B cell (primary cell): ENCODE measurements around the gene DCAF15. TPM values are rescaled to one million over a fixed set of nuclear protein-coding genes. Genes with fewer than 3 reads are reported as not detected.
A peak's percentile ranks its signal among the peaks of the same experiment; 100 is the strongest.

ENCODE experiments used
- ATAC-seq: fragments of 200-7000 bp; cut with Tn5 transposase; one replicate; pipeline ENCODE4 v1.10.0; 2021; ENCODE audit warnings: low read depth, mild to moderate bottlenecking, moderate number of reproducible peaks, moderate library complexity
- CTCF ChIA-PET: fragments of 350-600 bp; sonication (Branson Sonifier 250); formaldehyde crosslinking; loops from one replicate; lab custom pipeline; 2021; ENCODE audit warnings: antibody characterized with exemption, inconsistent platforms; lab: Charles Lee
- POLR2A ChIA-PET: fragments of 350-600 bp; sonication (Branson Sonifier 250); formaldehyde crosslinking; loops from one replicate; lab custom pipeline; 2021; ENCODE audit warnings: antibody characterized with exemption; lab: Charles Lee
- DNase-seq: peaks from one replicate; pipeline ENCODE4 v3.0.0; 2013
- H2AFZ ChIP-seq: 2 replicates; pipeline ENCODE4 v1.6.1; 2012; ENCODE audit warnings: mild to moderate bottlenecking, low read depth, low read length; ENCODE audit not compliant: insufficient read depth, poor library complexity, severe bottlenecking
- H3K27ac ChIP-seq, 2 donors: 1 replicate in 1 of 2; 2 replicates in 1 of 2; pipeline ENCODE4 v1.5.1; 2012 to 2013; ENCODE audit warnings: low read length in 2 of 2, mild to moderate bottlenecking in 2 of 2, moderate library complexity in 1 of 2
- H3K27me3 ChIP-seq, 4 experiments: fragments of 200-600 bp in 1 of 4; sonication (generic) in 1 of 4; replicated peaks in 1 of 4; 1 replicate in 2 of 4; 2 replicates in 2 of 4; pipeline versions ENCODE4 v1.6.1 to v1.7.0; 2013 to 2016; ENCODE audit warnings: low read length in 3 of 4, mild to moderate bottlenecking in 2 of 4, mixed read lengths in 1 of 4, moderate library complexity in 1 of 4; ENCODE audit not compliant: insufficient read depth in 4 of 4, control insufficient read depth in 3 of 4; ENCODE audit errors: control extremely low read depth in 1 of 4
- H3K36me3 ChIP-seq, 2 experiments: replicated peaks in 1 of 2; 1 replicate in 1 of 2; 2 replicates in 1 of 2; pipeline versions ENCODE4 v1.6.1 to v1.7.1; 2013; ENCODE audit warnings: low read length in 1 of 2; ENCODE audit not compliant: insufficient read depth in 2 of 2, control insufficient read depth in 1 of 2; ENCODE audit errors: control extremely low read depth in 1 of 2, extremely low read depth in 1 of 2
- H3K4me1 ChIP-seq, 2 donors: fragments of 200-600 bp in 1 of 2; sonication (generic) in 1 of 2; 1 replicate in 1 of 2; 2 replicates in 1 of 2; pipeline versions ENCODE4 v1.5.1 to v1.6.1; 2013 to 2017; ENCODE audit warnings: low read length in 2 of 2; ENCODE audit not compliant: control insufficient read depth in 2 of 2, insufficient read depth in 2 of 2
- H3K4me2 ChIP-seq: replicated peaks from 2 replicates; pipeline ENCODE3; 2012; ENCODE audit warnings: mild to moderate bottlenecking, low read depth, low read length; ENCODE audit not compliant: poor library complexity, severe bottlenecking
- H3K4me3 ChIP-seq, 5 experiments: fragments of 200-600 bp in 1 of 5; sonication (generic) in 1 of 5; 1 replicate in 3 of 5; 2 replicates in 2 of 5; pipeline versions ENCODE4 v1.5.1 to v1.7.0; 2011 to 2016; ENCODE audit warnings: low read length in 4 of 5, mild to moderate bottlenecking in 4 of 5, low read depth in 2 of 5, control low read depth in 1 of 5, moderate library complexity in 1 of 5; ENCODE audit not compliant: insufficient read depth in 1 of 5; ENCODE audit errors: control extremely low read depth in 1 of 5, extremely low read depth in 1 of 5
- H3K79me2 ChIP-seq: fragments of 200-600 bp; sonication (generic); one replicate; pipeline ENCODE4 v1.6.0; 2016; ENCODE audit warnings: low read length; ENCODE audit not compliant: control insufficient read depth, insufficient read depth
- H3K9ac ChIP-seq: fragments of 200-600 bp; sonication (generic); 2 replicates; pipeline ENCODE4 v1.6.1; 2017; ENCODE audit warnings: mild to moderate bottlenecking, low read length, moderate library complexity
- H3K9me3 ChIP-seq, 3 donors: one replicate each; pipeline versions ENCODE4 v1.6.1 to v1.7.1; 2013; ENCODE audit warnings: low read length in 2 of 3; ENCODE audit not compliant: control insufficient read depth in 2 of 3, insufficient read depth in 1 of 3; ENCODE audit errors: control extremely low read depth in 1 of 3
- H4K20me1 ChIP-seq: 2 replicates; pipeline ENCODE4 v1.6.0; 2012; ENCODE audit warnings: mild to moderate bottlenecking, low read length; ENCODE audit not compliant: insufficient read depth, control insufficient read depth, poor library complexity, severe bottlenecking
- H3K27ac Mint-ChIP-seq: one replicate; pipeline ENCODE4 v1.8.0; 2021; ENCODE audit warnings: mixed read lengths
- H3K27me3 Mint-ChIP-seq: one replicate; pipeline ENCODE4 v1.8.0; 2021; ENCODE audit warnings: mixed read lengths
- H3K4me1 Mint-ChIP-seq: one replicate; pipeline ENCODE4 v1.8.0; 2021; ENCODE audit warnings: mixed read lengths
- H3K4me3 Mint-ChIP-seq: one replicate; pipeline ENCODE4 v1.8.0; 2021; ENCODE audit warnings: mixed read lengths
- H3K9me3 Mint-ChIP-seq: one replicate; pipeline ENCODE4 v1.8.0; 2022; ENCODE audit warnings: mixed read lengths; ENCODE audit not compliant: insufficient read depth
- CTCF ChIP-seq: fragments of 200-600 bp; IDR thresholded peaks from one replicate; pipeline ENCODE4 v1.8.0; 2022; ENCODE audit warnings: antibody characterized with exemption, mild to moderate bottlenecking
- EZH2 ChIP-seq: IDR thresholded peaks from 2 replicates; pipeline ENCODE4 v1.6.1; 2012; ENCODE audit warnings: borderline replicate concordance, low read depth, mild to moderate bottlenecking, moderate library complexity, low read length; ENCODE audit not compliant: insufficient read depth, poor library complexity, severe bottlenecking
- WGBS: methylation state at CpG from one replicate; pipeline ENCODE4 v1.1.5; 2013; ENCODE audit warnings: missing lambda C conversion rate; ENCODE audit not compliant: insufficient coverage; 5-methylcytosine and 5-hydroxymethylcytosine counted together
- intact Hi-C: fragments of 100-400 bp; cut with micrococcal nuclease; formaldehyde crosslinking; loops from one replicate; pipeline ENCODE4 v1.10.0; 2022
- polyA plus RNA-seq: library from polyadenylated mRNA; depleted of rRNA; stranded (reverse); fragments of >200 nt; gene quantifications from 2 replicates; pipeline ENCODE4 v1.2.3, GENCODE V29; 2012
- total RNA-seq, 2 donors: library from RNA; stranded (reverse); fragments of 120-200 nt in 1 of 2; gene quantifications; 1 replicate in 1 of 2; 2 replicates in 1 of 2; pipeline versions ENCODE4 v1.2.3 to v1.2.4, GENCODE V29; 2013 to 2022

DCAF15 gene
- total and polyA plus RNA-seq, 2 donors (not counting 1 experiment from before 2014, with no cell fraction given): 116 to 157 TPM

GRCh38 chr19:13976446-13976845, 24.1 kb downstream of the DCAF15 start:
- peak overlapping the region; percentile 29 for H3K4me3 Mint-ChIP-seq
- no peaks in the 10 kb centered on the region for H3K79me2 ChIP-seq
- H3K27me3 ChIP-seq: peaks cover 0 to 7% (median 0%) of the 10 kb centered on the region in 4 experiments
- H2AFZ ChIP-seq: no peak overlapping the region
- peaks cover 14 to 36% of the 10 kb centered on the region in 2 donors for H3K4me1 ChIP-seq
- intact Hi-C loops: no loop called here
- H3K27ac Mint-ChIP-seq: peak overlapping the region; percentile 46
- no peaks in the 10 kb centered on the region for H3K9me3 ChIP-seq
- no peaks in the 10 kb centered on the region for H4K20me1 ChIP-seq
- H3K27ac ChIP-seq: no peak overlapping the region
- no peak for ATAC-seq
- no peaks in the 10 kb centered on the region for H3K9me3 Mint-ChIP-seq
- H3K27me3 Mint-ChIP-seq: no peaks in the 10 kb centered on the region
- WGBS: 94% methylated on average over 10 of the region's 12 CpGs
- H3K4me1 Mint-ChIP-seq: peaks cover 27% of the 10 kb centered on the region
- no peak for TF ChIP-seq CTCF
- TF ChIP-seq EZH2: no peak
- peaks cover 0 to 18% of the 10 kb centered on the region in 2 experiments for H3K36me3 ChIP-seq
- DNase-seq: no peak
- CTCF ChIA-PET: interaction anchor here (0.5 to 1.8 kb wide), 3 partner anchors 67 to 563 kb away, joined by 3 to 5 read pairs (median 3); no protein-coding TSS in a partner anchor
- no peak overlapping the region for H3K4me2 ChIP-seq
- no peak overlapping the region for H3K9ac ChIP-seq
- H3K4me3 ChIP-seq: no peak overlapping the region
- POLR2A ChIA-PET: interaction anchor here (1.9 kb wide), 1 partner anchor 9 kb away, joined by 5 read pairs; no protein-coding TSS in a partner anchor

- H3K27ac ChIP-seq: no peak overlapping the region
- H3K4me2 ChIP-seq: peak overlapping the region; percentile 94
- Mint-ChIP-seq H3K4me1 (peaks cover 39% of the 10 kb centered on the region), H3K9me3 (no peaks in the 10 kb centered on the region), H3K27me3 (no peaks in the 10 kb centered on the region), H3K4me3 (peak overlapping the region; percentile 53), H3K27ac (peak overlapping the region; percentile 67)
- DNase-seq (no peak), ATAC-seq (no peak)
- no peaks in the 10 kb centered on the region for H4K20me1 ChIP-seq
- peaks cover 0 to 13% of the 10 kb centered on the region in 2 experiments for H3K36me3 ChIP-seq
- H3K9me3 ChIP-seq: no peaks in the 10 kb centered on the region
- peaks cover 25 to 49% of the 10 kb centered on the region in 2 donors for H3K4me1 ChIP-seq
- WGBS: 92% methylated on average over 10 of the region's 12 CpGs
- H3K27me3 ChIP-seq: peaks cover 0 to 7% (median 0%) of the 10 kb centered on the region in 4 experiments
- H3K9ac ChIP-seq: no peak overlapping the region
- H3K79me2 ChIP-seq: peaks cover 1% of the 10 kb centered on the region
- intact Hi-C loops: no loop called here
- no peak overlapping the region for H3K4me3 ChIP-seq
- ChIA-PET CTCF (interaction anchor here (0.8 to 1.4 kb wide), 5 partner anchors 8 to 94 kb away, joined by 3 to 5 read pairs (median 3); partner anchors contain the start of gene IL27RA), POLR2A (no interaction called here)
- no peak overlapping the region for H2AFZ ChIP-seq
- TF ChIP-seq CTCF (no peak), EZH2 (no peak)
Measured at GRCh38 chr19:13977803-13978202, 25.5 kb downstream of the DCAF15 start.
